GM13977 (cell line): ENCODE measurements around the gene ABCA8.

Source experiments
- DNase-seq: peaks from one replicate; pipeline ENCODE4 v3.0.0; 2012; ENCODE audit warnings: low spot score
- CTCF ChIP-seq: IDR thresholded peaks from 2 replicates; pipeline ENCODE4 v1.5.1; 2012; ENCODE audit warnings: mild to moderate bottlenecking, control low read depth; ENCODE audit not compliant: insufficient read depth; ENCODE audit errors: extremely low read depth, missing control alignments
- in situ Hi-C: fragments of 300-500 bp; cut with MboI; formaldehyde crosslinking; loops from one replicate; pipeline ENCODE4 v1.12.0; 2022; ENCODE audit warnings: low sequenced_read_pairs, low pct_unique_long_range_greater_than_20kb, mixed read lengths, inconsistent platforms; ENCODE audit not compliant: unreplicated experiment

The ABCA8 gene

GRCh38 chr17:68941761-68942160, 13.4 kb downstream of the ABCA8 start:
- DNase-seq, result no peak
- no peak for TF ChIP-seq CTCF
- in situ Hi-C loops, result no loop called here

DNA sequence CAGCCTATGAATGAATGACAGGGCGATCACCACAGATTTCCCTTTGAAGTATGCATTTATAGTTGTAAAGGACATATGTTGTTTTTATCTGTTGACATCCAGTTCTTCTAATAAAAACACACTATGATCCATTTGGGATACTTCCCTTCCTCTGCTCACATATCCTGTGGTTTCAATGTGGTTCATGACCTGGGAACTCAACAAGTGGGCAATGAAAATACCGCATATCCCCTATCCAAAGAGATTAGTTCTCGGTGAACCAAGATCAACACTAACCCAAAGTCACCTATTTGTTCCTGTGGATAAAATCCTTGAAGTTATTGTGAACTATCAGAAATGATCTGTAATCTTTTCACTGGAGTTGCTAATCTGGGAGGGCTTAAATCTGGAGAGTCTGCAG, 16.0 kb downstream of the ABCA8 start:
- no peak for DNase-seq
- TF ChIP-seq CTCF, result no peak
- in situ Hi-C loops, result no loop called here

DNA sequence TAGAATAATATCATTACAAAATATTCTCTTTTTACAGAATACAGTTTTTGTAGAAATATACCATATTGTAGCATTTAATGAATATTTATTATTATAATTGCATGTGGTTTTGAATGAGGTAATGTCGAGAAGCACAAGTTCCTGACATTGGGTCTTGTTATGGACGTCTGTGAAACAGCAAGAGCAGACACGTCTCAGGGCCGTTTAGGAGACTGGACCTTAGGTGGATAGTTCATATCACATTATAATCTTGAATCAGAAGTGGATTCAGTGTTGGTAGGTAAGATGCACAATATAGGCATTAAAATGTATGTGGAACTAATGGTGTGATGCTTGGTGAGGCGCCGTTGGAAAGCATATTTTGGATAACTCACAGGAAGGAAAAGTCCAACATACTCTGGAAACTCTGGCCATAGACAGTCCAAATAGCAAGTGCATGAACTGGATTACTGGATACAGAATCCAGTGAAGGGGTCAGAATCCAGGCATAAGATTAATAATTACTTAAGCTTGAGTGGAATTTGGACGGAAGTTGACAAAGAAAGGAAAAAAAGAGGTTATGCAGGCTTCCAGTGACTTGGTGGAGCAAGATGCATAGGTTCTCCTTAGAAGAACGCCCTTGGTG, 17.2 kb downstream of the ABCA8 start:
- no peak for TF ChIP-seq CTCF
- no peak for DNase-seq
- in situ Hi-C loops, result no loop called here

DNA sequence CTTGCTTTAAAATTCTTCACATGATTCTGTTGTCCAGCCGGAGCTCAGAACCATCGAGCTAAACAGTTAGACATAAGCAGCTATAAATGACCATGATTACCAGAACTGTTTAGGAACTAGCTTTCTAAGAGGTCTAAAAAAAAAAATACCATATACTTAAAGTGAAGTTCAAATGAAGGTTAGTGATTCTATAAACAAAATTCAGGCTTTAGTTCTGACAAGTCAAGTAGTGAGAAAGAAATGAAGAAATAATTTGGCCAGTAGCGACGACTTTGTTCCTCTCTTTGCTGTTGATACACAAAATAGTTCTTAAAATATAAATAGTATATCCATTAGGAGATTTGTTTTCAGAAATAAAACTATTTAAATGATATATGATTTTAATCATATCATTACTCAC, 27.7 kb downstream of the ABCA8 start:
- in situ Hi-C loops, result no loop called here
- DNase-seq, result no peak
- no peak for TF ChIP-seq CTCF

- in situ Hi-C loops, result loop anchor here (25.0 kb wide), 1 partner anchor 312 kb away; the partner anchor contains the start of gene ABCA10
- TF ChIP-seq CTCF, result no peak
- DNase-seq, result no peak
These were observed 30.1 kb downstream of the ABCA8 start for GRCh38 chr17:68924793-68925720.

DNA sequence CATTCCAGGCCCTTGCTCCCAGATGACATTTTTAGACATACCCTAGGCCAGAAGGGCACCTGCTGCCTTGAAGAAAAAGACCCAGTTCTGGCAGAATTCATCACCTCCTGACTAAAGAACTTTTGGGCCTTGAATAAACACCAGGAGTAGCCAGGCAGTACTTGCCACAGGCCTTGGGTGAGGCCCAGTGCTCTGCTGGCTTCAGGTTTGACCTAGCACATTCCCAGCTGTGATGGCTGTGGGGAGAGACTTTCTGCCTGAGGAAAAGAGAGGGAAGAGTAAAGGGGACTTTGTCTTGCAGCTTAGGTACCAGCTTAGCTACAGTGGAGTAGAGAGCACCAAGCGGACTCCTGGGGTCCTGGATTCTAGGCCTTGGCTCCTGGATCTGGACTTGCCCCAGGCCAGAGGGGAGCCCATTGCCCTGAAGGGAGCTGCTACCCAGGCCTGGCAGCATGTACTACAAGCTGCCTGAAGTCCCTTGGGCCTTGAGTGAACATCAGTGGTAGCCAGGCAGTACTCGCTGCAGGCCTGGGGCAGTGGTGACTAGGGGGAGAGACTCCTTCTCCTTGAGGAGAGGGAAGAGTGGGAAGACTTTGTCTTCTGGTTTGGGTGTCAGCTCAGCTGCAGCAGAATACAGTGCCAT, 44.3 kb downstream of the ABCA8 start:
- no peak for DNase-seq
- in situ Hi-C loops, result loop anchor here (25.0 kb wide), 1 partner anchor 326 kb away; the partner anchor contains the start of gene ABCA10
- no peak for TF ChIP-seq CTCF
